ENCODE measurements around the gene PLCB4. TPM values are rescaled to one million over a fixed set of nuclear protein-coding genes. Genes with fewer than 3 reads are reported as not detected.
A peak's percentile ranks its signal among the peaks of the same experiment; 100 is the strongest.

The PLCB4 gene
- polyA plus RNA-seq, 3 donors = not detected

GRCh38 chr20:9515214-9515585 is 446.3 kb downstream of the PLCB4 start:
- Histone ChIP-seq H3K9me3 (replicated peaks in 1 of 2; ENCODE audit: control insufficient read depth in 1 of 2, insufficient read depth in 1 of 2, low read length in 2 of 2) (peaks cover 0 to 3% of the 10 kb centered on the region in 2 donors), H3K79me2 (ENCODE audit: insufficient read depth, low read length) (no peaks in the 10 kb centered on the region), H3K36me3 (replicated peaks in 1 of 2; ENCODE audit: control insufficient read depth in 1 of 2, insufficient read depth in 2 of 2, low read length in 2 of 2) (no peaks in the 10 kb centered on the region), H3K27ac (ENCODE audit: low read depth in 1 of 2, low read length in 2 of 2) (no peak overlapping the region), H4K20me1 (ENCODE audit: insufficient read depth, low read length) (no peaks in the 10 kb centered on the region), H3K9ac (ENCODE audit: insufficient read depth, low read length, poor library complexity, severe bottlenecking) (no peak overlapping the region), H3K27me3 (ENCODE audit: control insufficient read depth in 2 of 2, insufficient read depth in 2 of 2, low read length in 2 of 2) (peaks cover 59 to 85% of the 10 kb centered on the region in 2 donors), H3K4me1 (ENCODE audit: control insufficient read depth in 1 of 2, insufficient read depth in 2 of 2, low read length in 2 of 2) (peaks cover 33 to 34% of the 10 kb centered on the region in 2 donors), H3K4me3 (replicated peaks in 1 of 3; ENCODE audit: low read depth in 2 of 3, low read length in 3 of 3) (peak overlapping the region in 1 of 3 experiments; percentile 76), H3K4me2 (replicated peaks; ENCODE audit: extremely low read depth, low read length, poor library complexity, severe bottlenecking) (peak overlapping the region; percentile 91), H2AFZ (ENCODE audit: insufficient read depth, low read depth, low read length, poor library complexity, severe bottlenecking) (no peak overlapping the region)
- H3K27ac Mint-ChIP-seq = peak overlapping the region in 1 of 7 donors; percentile 24
- H3K4me3 Mint-ChIP-seq = peak overlapping the region; percentile 79 to 92
- intact Hi-C loops (cut with micrococcal nuclease) = no loop called here
- WGBS (ENCODE audit: insufficient coverage) = no CpG with 5 or more reads among the region's 13 CpGs
- peaks cover 43% of the 10 kb centered on the region for H3K4me1 Mint-ChIP-seq
- H3K27me3 Mint-ChIP-seq (ENCODE audit: low read depth in 3 of 3) = peaks cover 75 to 87% (median 82%) of the 10 kb centered on the region in 3 donors
- peaks cover 0 to 16% (median 6%) of the 10 kb centered on the region in 7 donors for H3K9me3 Mint-ChIP-seq
- peaks cover 18 to 23% of the 10 kb centered on the region in 2 donors for H3K36me3 Mint-ChIP-seq
- TF ChIP-seq, protein P1, sequence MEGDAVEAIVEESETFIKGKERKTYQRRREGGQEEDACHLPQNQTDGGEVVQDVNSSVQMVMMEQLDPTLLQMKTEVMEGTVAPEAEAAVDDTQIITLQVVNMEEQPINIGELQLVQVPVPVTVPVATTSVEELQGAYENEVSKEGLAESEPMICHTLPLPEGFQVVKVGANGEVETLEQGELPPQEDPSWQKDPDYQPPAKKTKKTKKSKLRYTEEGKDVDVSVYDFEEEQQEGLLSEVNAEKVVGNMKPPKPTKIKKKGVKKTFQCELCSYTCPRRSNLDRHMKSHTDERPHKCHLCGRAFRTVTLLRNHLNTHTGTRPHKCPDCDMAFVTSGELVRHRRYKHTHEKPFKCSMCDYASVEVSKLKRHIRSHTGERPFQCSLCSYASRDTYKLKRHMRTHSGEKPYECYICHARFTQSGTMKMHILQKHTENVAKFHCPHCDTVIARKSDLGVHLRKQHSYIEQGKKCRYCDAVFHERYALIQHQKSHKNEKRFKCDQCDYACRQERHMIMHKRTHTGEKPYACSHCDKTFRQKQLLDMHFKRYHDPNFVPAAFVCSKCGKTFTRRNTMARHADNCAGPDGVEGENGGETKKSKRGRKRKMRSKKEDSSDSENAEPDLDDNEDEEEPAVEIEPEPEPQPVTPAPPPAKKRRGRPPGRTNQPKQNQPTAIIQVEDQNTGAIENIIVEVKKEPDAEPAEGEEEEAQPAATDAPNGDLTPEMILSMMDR (IDR thresholded peaks at IDR 0.05) = no peak
- DNase-seq = no peak

- intact Hi-C loops (cut with micrococcal nuclease) = no loop called here
- H3K27ac ChIP-seq (ENCODE audit: low read depth in 1 of 2, low read length in 2 of 2) = no peak overlapping the region
- H3K4me2 ChIP-seq (replicated peaks; ENCODE audit: extremely low read depth, low read length, poor library complexity, severe bottlenecking) = peak overlapping the region; percentile 91
- H3K27me3 ChIP-seq (ENCODE audit: control insufficient read depth in 2 of 2, insufficient read depth in 2 of 2, low read length in 2 of 2) = peaks cover 54 to 79% of the 10 kb centered on the region in 2 donors
- DNase-seq = peak in 1 of 3 donors; percentile 36
- peaks cover 30 to 34% of the 10 kb centered on the region in 2 donors for H3K4me1 ChIP-seq (ENCODE audit: control insufficient read depth in 1 of 2, insufficient read depth in 2 of 2, low read length in 2 of 2)
- peak overlapping the region; percentile 46 to 76 (median 51) for H3K4me3 ChIP-seq (replicated peaks in 1 of 3; ENCODE audit: low read depth in 2 of 3, low read length in 3 of 3)
- no peaks in the 10 kb centered on the region for H4K20me1 ChIP-seq (ENCODE audit: insufficient read depth, low read length)
- no peak overlapping the region for H3K9ac ChIP-seq (ENCODE audit: insufficient read depth, low read length, poor library complexity, severe bottlenecking)
- peaks cover 22 to 24% of the 10 kb centered on the region in 2 donors for H3K36me3 Mint-ChIP-seq
- peaks cover 0 to 16% (median 6%) of the 10 kb centered on the region in 7 donors for H3K9me3 Mint-ChIP-seq
- H2AFZ ChIP-seq (ENCODE audit: insufficient read depth, low read depth, low read length, poor library complexity, severe bottlenecking) = peak overlapping the region; percentile 80
- H3K27me3 Mint-ChIP-seq (ENCODE audit: low read depth in 3 of 3) = peaks cover 71 to 82% (median 79%) of the 10 kb centered on the region in 3 donors
- TF ChIP-seq, protein P1 (IDR thresholded peaks at IDR 0.05) = no peak
- H3K27ac Mint-ChIP-seq = no peak overlapping the region
- no peaks in the 10 kb centered on the region for H3K36me3 ChIP-seq (replicated peaks in 1 of 2; ENCODE audit: control insufficient read depth in 1 of 2, insufficient read depth in 2 of 2, low read length in 2 of 2)
- H3K4me1 Mint-ChIP-seq = peaks cover 42% of the 10 kb centered on the region
- 1% methylated on average over 37 of the region's 38 CpGs for WGBS (ENCODE audit: insufficient coverage)
- H3K4me3 Mint-ChIP-seq = peak overlapping the region; percentile 79 to 92
- no peaks in the 10 kb centered on the region for H3K79me2 ChIP-seq (ENCODE audit: insufficient read depth, low read length)
- H3K9me3 ChIP-seq (replicated peaks in 1 of 2; ENCODE audit: control insufficient read depth in 1 of 2, insufficient read depth in 1 of 2, low read length in 2 of 2) = peaks cover 0 to 3% of the 10 kb centered on the region in 2 donors
These were observed 446.9 kb downstream of the PLCB4 start for GRCh38 chr20:9515741-9516233.

All from CD14-positive monocyte (primary cell).